ENCODE measurements around the gene CLASRP. TPM values are rescaled to one million over a fixed set of nuclear protein-coding genes. Genes with fewer than 3 reads are reported as not detected.

The CLASRP gene
- polyA plus RNA-seq, 3 donors = 2.2 to 152 (median 4.1) TPM

DNA sequence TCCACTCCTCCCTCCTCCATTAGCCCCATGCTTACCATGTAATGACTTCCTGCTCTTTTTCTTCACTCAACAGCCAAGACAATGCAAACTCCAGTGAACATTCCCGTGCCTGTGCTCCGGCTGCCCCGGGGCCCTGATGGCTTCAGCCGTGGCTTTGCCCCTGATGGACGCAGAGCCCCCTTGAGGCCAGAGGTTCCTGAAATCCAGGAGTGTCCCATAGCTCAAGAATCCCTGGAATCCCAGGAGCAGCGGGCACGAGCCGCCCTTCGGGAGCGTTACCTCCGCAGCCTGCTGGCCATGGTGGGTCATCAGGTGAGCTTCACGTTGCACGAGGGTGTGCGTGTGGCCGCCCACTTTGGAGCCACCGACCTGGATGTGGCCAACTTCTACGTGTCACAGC is 51.2 kb downstream of the CLASRP start:
- peaks cover 31 to 43% of the 10 kb centered on the region in 2 donors for H3K4me1 ChIP-seq (ENCODE audit: control insufficient read depth in 1 of 2, insufficient read depth in 2 of 2, low read length in 2 of 2)
- H3K79me2 ChIP-seq (ENCODE audit: insufficient read depth, low read length) = peaks cover 25% of the 10 kb centered on the region
- H3K36me3 Mint-ChIP-seq = peaks cover 10 to 33% of the 10 kb centered on the region in 2 donors
- peaks cover 27% of the 10 kb centered on the region for H4K20me1 ChIP-seq (ENCODE audit: insufficient read depth, low read length)
- no peak overlapping the region for H3K4me3 ChIP-seq (replicated peaks in 1 of 3; ENCODE audit: low read depth in 2 of 3, low read length in 3 of 3)
- H3K27ac Mint-ChIP-seq = no peak overlapping the region
- no peaks in the 10 kb centered on the region for H3K9me3 ChIP-seq (replicated peaks in 1 of 2; ENCODE audit: control insufficient read depth in 1 of 2, insufficient read depth in 1 of 2, low read length in 2 of 2)
- H3K4me3 Mint-ChIP-seq = no peak overlapping the region
- intact Hi-C loops (cut with micrococcal nuclease) = loop anchor here in 1 of 2 donors (5.0 kb wide), 2 partner anchors 43 to 87 kb away; partner anchors contain the start of genes BLOC1S3 and TRAPPC6A
- no peak overlapping the region for H3K4me2 ChIP-seq (replicated peaks; ENCODE audit: extremely low read depth, low read length, poor library complexity, severe bottlenecking)
- H2AFZ ChIP-seq (ENCODE audit: insufficient read depth, low read depth, low read length, poor library complexity, severe bottlenecking) = no peak overlapping the region
- H3K36me3 ChIP-seq (replicated peaks in 1 of 2; ENCODE audit: control insufficient read depth in 1 of 2, insufficient read depth in 2 of 2, low read length in 2 of 2) = peaks cover 6 to 11% of the 10 kb centered on the region in 2 donors
- no peak overlapping the region for H3K9ac ChIP-seq (ENCODE audit: insufficient read depth, low read length, poor library complexity, severe bottlenecking)
- H3K27me3 Mint-ChIP-seq (ENCODE audit: low read depth in 3 of 3) = peaks cover 0 to 3% (median 0%) of the 10 kb centered on the region in 3 donors
- no peak for DNase-seq
- WGBS (ENCODE audit: insufficient coverage) = 97% methylated on average over 16 of the region's 17 CpGs
- peaks cover 43% of the 10 kb centered on the region for H3K4me1 Mint-ChIP-seq
- TF ChIP-seq, protein P1, sequence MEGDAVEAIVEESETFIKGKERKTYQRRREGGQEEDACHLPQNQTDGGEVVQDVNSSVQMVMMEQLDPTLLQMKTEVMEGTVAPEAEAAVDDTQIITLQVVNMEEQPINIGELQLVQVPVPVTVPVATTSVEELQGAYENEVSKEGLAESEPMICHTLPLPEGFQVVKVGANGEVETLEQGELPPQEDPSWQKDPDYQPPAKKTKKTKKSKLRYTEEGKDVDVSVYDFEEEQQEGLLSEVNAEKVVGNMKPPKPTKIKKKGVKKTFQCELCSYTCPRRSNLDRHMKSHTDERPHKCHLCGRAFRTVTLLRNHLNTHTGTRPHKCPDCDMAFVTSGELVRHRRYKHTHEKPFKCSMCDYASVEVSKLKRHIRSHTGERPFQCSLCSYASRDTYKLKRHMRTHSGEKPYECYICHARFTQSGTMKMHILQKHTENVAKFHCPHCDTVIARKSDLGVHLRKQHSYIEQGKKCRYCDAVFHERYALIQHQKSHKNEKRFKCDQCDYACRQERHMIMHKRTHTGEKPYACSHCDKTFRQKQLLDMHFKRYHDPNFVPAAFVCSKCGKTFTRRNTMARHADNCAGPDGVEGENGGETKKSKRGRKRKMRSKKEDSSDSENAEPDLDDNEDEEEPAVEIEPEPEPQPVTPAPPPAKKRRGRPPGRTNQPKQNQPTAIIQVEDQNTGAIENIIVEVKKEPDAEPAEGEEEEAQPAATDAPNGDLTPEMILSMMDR (IDR thresholded peaks at IDR 0.05) = no peak
- H3K27me3 ChIP-seq (ENCODE audit: control insufficient read depth in 2 of 2, insufficient read depth in 2 of 2, low read length in 2 of 2) = no peaks in the 10 kb centered on the region
- H3K9me3 Mint-ChIP-seq = no peaks in the 10 kb centered on the region
- no peak overlapping the region for H3K27ac ChIP-seq (ENCODE audit: low read depth in 1 of 2, low read length in 2 of 2)

DNA sequence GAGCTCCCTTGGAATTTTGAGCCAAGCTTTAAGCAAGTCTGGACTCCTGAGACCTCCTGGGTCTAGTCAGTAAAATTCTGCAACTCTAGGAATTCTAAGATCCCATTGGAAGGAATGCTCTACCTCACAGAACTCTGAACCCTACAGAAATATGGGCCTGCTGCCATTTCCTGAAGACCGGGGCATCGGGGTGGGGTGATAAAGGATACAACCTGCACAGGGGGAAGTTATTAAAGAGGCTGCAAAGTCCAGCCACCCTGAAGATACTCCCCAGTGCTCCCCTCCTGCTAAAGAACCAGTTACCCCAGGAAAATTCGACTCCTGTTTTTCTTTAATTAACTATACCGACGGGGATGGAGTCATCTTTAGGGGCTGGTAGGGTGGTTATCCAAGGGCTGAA is 51.8 kb downstream of the CLASRP start:
- TF ChIP-seq, protein P1 (IDR thresholded peaks at IDR 0.05) = no peak
- Histone ChIP-seq H3K27me3 (ENCODE audit: control insufficient read depth in 2 of 2, insufficient read depth in 2 of 2, low read length in 2 of 2) (no peaks in the 10 kb centered on the region), H3K4me1 (ENCODE audit: control insufficient read depth in 1 of 2, insufficient read depth in 2 of 2, low read length in 2 of 2) (peaks cover 31 to 43% of the 10 kb centered on the region in 2 donors), H3K36me3 (replicated peaks in 1 of 2; ENCODE audit: control insufficient read depth in 1 of 2, insufficient read depth in 2 of 2, low read length in 2 of 2) (peaks cover 6 to 11% of the 10 kb centered on the region in 2 donors), H3K79me2 (ENCODE audit: insufficient read depth, low read length) (peaks cover 31% of the 10 kb centered on the region), H3K4me3 (replicated peaks in 1 of 3; ENCODE audit: low read depth in 2 of 3, low read length in 3 of 3) (peak overlapping the region in 1 of 3 experiments; percentile 96), H3K9me3 (replicated peaks in 1 of 2; ENCODE audit: control insufficient read depth in 1 of 2, insufficient read depth in 1 of 2, low read length in 2 of 2) (no peaks in the 10 kb centered on the region), H4K20me1 (ENCODE audit: insufficient read depth, low read length) (peaks cover 31% of the 10 kb centered on the region), H3K9ac (ENCODE audit: insufficient read depth, low read length, poor library complexity, severe bottlenecking) (no peak overlapping the region), H3K4me2 (replicated peaks; ENCODE audit: extremely low read depth, low read length, poor library complexity, severe bottlenecking) (peak overlapping the region; percentile 100), H3K27ac (ENCODE audit: low read depth in 1 of 2, low read length in 2 of 2) (no peak overlapping the region), H2AFZ (ENCODE audit: insufficient read depth, low read depth, low read length, poor library complexity, severe bottlenecking) (no peak overlapping the region)
- H3K4me1 Mint-ChIP-seq = peaks cover 45% of the 10 kb centered on the region
- peaks cover 5 to 27% of the 10 kb centered on the region in 2 donors for H3K36me3 Mint-ChIP-seq
- intact Hi-C loops (cut with micrococcal nuclease) = loop anchor here in 1 of 2 donors (1.0 to 5.0 kb wide), 3 partner anchors 15 to 87 kb away; partner anchors contain the start of genes BLOC1S3 and TRAPPC6A
- no peak for DNase-seq
- peak overlapping the region in 2 of 7 donors; percentile 57 to 85 for H3K27ac Mint-ChIP-seq
- H3K9me3 Mint-ChIP-seq = no peaks in the 10 kb centered on the region
- peaks cover 0 to 3% (median 0%) of the 10 kb centered on the region in 3 donors for H3K27me3 Mint-ChIP-seq (ENCODE audit: low read depth in 3 of 3)
- no peak overlapping the region for H3K4me3 Mint-ChIP-seq
- WGBS (ENCODE audit: insufficient coverage) = no CpG with 5 or more reads among the region's 5 CpGs

Measured in CD14-positive monocyte (primary cell).